Thyroid gland (tissue), 4 donors: ENCODE results near the gene GREB1. TPM values are rescaled to one million over a fixed set of nuclear protein-coding genes. Genes with fewer than 3 reads are reported as not detected.

ENCODE experiments used
- DNase-seq, 2 donors: peaks; one replicate each; pipeline ENCODE4 v3.0.0-alpha.2; 2019
- H3K27ac ChIP-seq, 3 donors: fragments of 200-600 bp; sonication (generic); 1 replicate in 2 of 3; 2 replicates in 1 of 3; pipeline ENCODE4 v1.5.1; 2016 to 2019; ENCODE audit warnings: mild to moderate bottlenecking in 1 of 3, moderate library complexity in 1 of 3
- H3K27me3 ChIP-seq: fragments of 200-600 bp; sonication (generic); one replicate; pipeline ENCODE4 v1.5.1; 2019
- H3K36me3 ChIP-seq, 2 donors: fragments of 200-600 bp; sonication (generic); one replicate each; pipeline ENCODE4 v1.5.1; 2016 to 2019
- H3K4me1 ChIP-seq, 2 donors: fragments of 200-600 bp; sonication (generic); one replicate each; pipeline ENCODE4 v1.5.1; 2017 to 2019
- H3K4me3 ChIP-seq, 3 donors: fragments of 200-600 bp; sonication (generic); replicated peaks in 1 of 3; 1 replicate in 2 of 3; 2 replicates in 1 of 3; pipeline ENCODE4 v1.5.1; 2016; ENCODE audit warnings: mild to moderate bottlenecking in 1 of 3
- H3K9me3 ChIP-seq: fragments of 200-600 bp; sonication (generic); one replicate; pipeline ENCODE4 v1.5.1; 2017
- CTCF ChIP-seq, 6 experiments: fragments of 200-600 bp in 3 of 6; fragments of 450-650 bp in 3 of 6; sonication (generic) in 3 of 6; IDR thresholded peaks; one replicate each; pipeline ENCODE4 v1.5.1; 2016 to 2019; ENCODE audit warnings: antibody characterized with exemption in 6 of 6, mild to moderate bottlenecking in 2 of 6, inconsistent platforms in 1 of 6, moderate library complexity in 1 of 6
- POLR2A ChIP-seq, 2 donors: fragments of 450-650 bp; IDR thresholded peaks; one replicate each; pipeline ENCODE4 v1.6.1; 2017; ENCODE audit warnings: antibody characterized with exemption in 2 of 2, mild to moderate bottlenecking in 2 of 2, moderate library complexity in 1 of 2
- WGBS, 2 donors: methylation state at CpG; one replicate each; pipeline ENCODE4 v1.1.5; 2017; 5-methylcytosine and 5-hydroxymethylcytosine counted together
- intact Hi-C: fragments of 100-400 bp; cut with DNase I; formaldehyde crosslinking; loops from one replicate; pipeline ENCODE4 v1.15.1; 2023
- microRNA-seq: library from miRNA; unstranded; fragments of <30 nt; microRNA quantifications from one replicate; pipeline ENCODE4, GENCODE V29; 2016
- small RNA-seq: library from RNA; depleted of rRNA; stranded (forward); fragments of <200 nt; gene quantifications from one replicate; pipeline ENCODE3, GENCODE V24; 2016
- total RNA-seq, 4 donors: library from RNA; depleted of rRNA; stranded (reverse); fragments of >200 nt; gene quantifications; one replicate each; pipeline ENCODE4 v1.2.3, GENCODE V29; 2016

GREB1 gene
- total RNA-seq, 4 donors from 2014 or later = 0.94 to 4.2 (median 2.0) TPM

GRCh38 chr2:11691076-11691660, 157.3 kb downstream of the GREB1 start:
- WGBS, 2 donors = 81 to 91% methylated on average over 5 of the region's 5 CpGs
- Histone ChIP-seq H3K4me3 (no peak overlapping the region), H3K4me1 (peaks cover 10% of the 10 kb centered on the region in 2 donors), H3K9me3 (no peaks in the 10 kb centered on the region), H3K36me3 (no peaks in the 10 kb centered on the region), H3K27ac (no peak overlapping the region), H3K27me3 (no peaks in the 10 kb centered on the region)
- intact Hi-C loops = no loop called here
- no peak for DNase-seq
- no peak for TF ChIP-seq CTCF (IDR thresholded peaks at IDR 0.05)
- TF ChIP-seq POLR2A (IDR thresholded peaks at IDR 0.05) = no peak

Small RNA genes within 50 kb of the gene (microRNA-seq; reads per million reads assigned to microRNA genes)
- gene MIR4429 = not detected

Small RNA genes within 50 kb of the gene (small RNA-seq; reads per million reads assigned to genes)
- gene MIR4429 (not detected), gene RN7SL674P (not detected), gene RNA5SP84 (not detected), gene RNU2-13P (not detected)

Other genes starting within 250 kb of the GREB1 start
- 10 to 100 TPM; 37.3 to 47.5 (median 42.1) TPM for gene ROCK2, start 189.4 kb upstream of the GREB1 start, total RNA-seq
- gene E2F6, start 67.9 kb upstream of the GREB1 start, total RNA-seq = 10 to 100 TPM; 15.7 to 26.2 (median 21.2) TPM
- gene NTSR2, start 136.2 kb downstream of the GREB1 start, total RNA-seq = not detected
- gene LPIN1, start 212.6 kb downstream of the GREB1 start, total RNA-seq = 10 to 100 TPM; 28.7 to 47.0 (median 39.6) TPM